RWPE2 (cell line): Measurements from ENCODE around the gene DRAXIN.

Experiments used
- ATAC-seq: fragments of 200-7000 bp; cut with Tn5 transposase; 3 replicates; pipeline ENCODE4 v1.9.1; 2021; ENCODE audit warnings: low read depth
- DNase-seq: peaks from one replicate; pipeline ENCODE4 v3.0.0-alpha.2; 2020; ENCODE audit warnings: low spot score
- H3K27ac ChIP-seq: fragments of 450-650 bp; 2 replicates; pipeline ENCODE4 v1.5.1; 2017; ENCODE audit warnings: mild to moderate bottlenecking; ENCODE audit not compliant: poor library complexity, severe bottlenecking
- H3K27me3 ChIP-seq: fragments of 250-450 bp; sonication (Bioruptor Pico); 2 replicates; pipeline ENCODE4 v1.5.1; 2021; ENCODE audit warnings: mild to moderate bottlenecking, moderate library complexity; ENCODE audit not compliant: insufficient read depth, poor library complexity, severe bottlenecking
- H3K36me3 ChIP-seq: fragments of 250-450 bp; sonication (Bioruptor Pico); 2 replicates; pipeline ENCODE4 v1.5.1; 2020; ENCODE audit warnings: low read depth, mild to moderate bottlenecking, moderate library complexity
- H3K4me1 ChIP-seq: fragments of 250-450 bp; sonication (Bioruptor Pico); 2 replicates; pipeline ENCODE4 v1.5.1; 2021; ENCODE audit warnings: mild to moderate bottlenecking, moderate library complexity; ENCODE audit not compliant: insufficient read depth, poor library complexity, severe bottlenecking
- H3K4me3 ChIP-seq: fragments of 250-450 bp; sonication (Bioruptor Pico); 2 replicates; pipeline ENCODE4 v1.5.1; 2021; ENCODE audit warnings: mild to moderate bottlenecking, moderate library complexity; ENCODE audit not compliant: severe bottlenecking
- H3K9me3 ChIP-seq: fragments of 250-450 bp; sonication (Bioruptor Pico); 2 replicates; pipeline ENCODE4 v1.5.1; 2021; ENCODE audit warnings: mild to moderate bottlenecking, moderate library complexity; ENCODE audit not compliant: severe bottlenecking
- CTCF ChIP-seq: fragments of 450-650 bp; IDR thresholded peaks from one replicate; pipeline ENCODE4 v1.5.1; 2017; ENCODE audit warnings: mild to moderate bottlenecking, moderate library complexity; ENCODE audit not compliant: poor library complexity, severe bottlenecking

The DRAXIN gene

GRCh38 chr1:11730429-11730891 is 39.0 kb downstream of the DRAXIN start:
- Histone ChIP-seq H3K27ac (peak overlapping the region; percentile 56), H3K27me3 (no peaks in the 10 kb centered on the region), H3K36me3 (no peaks in the 10 kb centered on the region), H3K4me3 (no peak overlapping the region), H3K4me1 (peaks cover 5% of the 10 kb centered on the region), H3K9me3 (no peaks in the 10 kb centered on the region)
- peak; percentile 78 for ATAC-seq
- no peak for DNase-seq
- TF ChIP-seq CTCF, result no peak

GRCh38 chr1:11731691-11732283 is 40.3 kb downstream of the DRAXIN start:
- peaks cover 5% of the 10 kb centered on the region for H3K4me1 ChIP-seq
- H3K4me3 ChIP-seq, result no peak overlapping the region
- H3K27me3 ChIP-seq, result no peaks in the 10 kb centered on the region
- H3K9me3 ChIP-seq, result no peaks in the 10 kb centered on the region
- H3K36me3 ChIP-seq, result no peaks in the 10 kb centered on the region
- no peak for ATAC-seq
- H3K27ac ChIP-seq, result peak overlapping the region; percentile 56
- no peak for TF ChIP-seq CTCF
- no peak for DNase-seq

- DNase-seq (no peak), ATAC-seq (no peak)
- no peak for TF ChIP-seq CTCF
- H3K27me3 ChIP-seq, result no peaks in the 10 kb centered on the region
- H3K9me3 ChIP-seq, result no peaks in the 10 kb centered on the region
- H3K4me1 ChIP-seq, result peaks cover 14% of the 10 kb centered on the region
- H3K36me3 ChIP-seq, result 0 out of 2 replicates have a peak, but pooled peaks cover 4% of the 10 kb centered on the region
- H3K27ac ChIP-seq, result no peak overlapping the region
- H3K4me3 ChIP-seq, result no peak overlapping the region
Observed at GRCh38 chr1:11733306-11733705, 41.8 kb downstream of the DRAXIN start.

GRCh38 chr1:11735531-11735853 is 44.0 kb downstream of the DRAXIN start:
- Histone ChIP-seq H3K27ac (peak overlapping the region; percentile 95), H3K36me3 (0 out of 2 replicates have a peak, but pooled peaks cover 4% of the 10 kb centered on the region), H3K27me3 (no peaks in the 10 kb centered on the region), H3K9me3 (no peaks in the 10 kb centered on the region), H3K4me3 (no peak overlapping the region), H3K4me1 (peaks cover 27% of the 10 kb centered on the region)
- TF ChIP-seq CTCF, result no peak
- no peak for DNase-seq
- ATAC-seq, result no peak
